ENCODE data around the gene UGT1A10.

Gene UGT1A10

DNA sequence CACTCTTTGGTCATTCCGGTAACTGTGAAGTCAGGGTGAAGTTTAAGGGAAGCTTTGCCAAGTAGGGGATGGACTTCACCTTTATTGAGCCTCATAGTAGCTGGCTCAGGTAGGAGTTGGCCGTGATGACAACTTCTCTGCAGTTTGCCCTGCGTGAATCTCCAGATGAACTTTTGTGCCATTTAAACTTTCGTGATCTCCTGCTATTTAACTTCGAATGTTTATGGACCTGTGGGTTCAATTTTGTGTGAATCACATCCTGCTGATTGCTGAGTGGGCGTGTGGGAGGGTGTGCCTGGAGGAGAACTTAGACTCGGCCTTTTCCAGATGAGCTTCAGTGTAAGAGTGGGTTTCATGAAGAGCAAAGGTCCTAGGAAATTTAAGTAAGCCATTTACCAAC is 128.0 kb downstream of the UGT1A10 start:
- H3K4me3 ChIP-seq (ENCODE audit: low read length, poor library complexity, severe bottlenecking) = no peak overlapping the region
- H3K36me3 ChIP-seq (ENCODE audit: insufficient read depth, low read length) = no peaks in the 10 kb centered on the region
- H3F3A ChIP-seq (ENCODE audit: low read depth) = no peaks in the 10 kb centered on the region
- no peaks in the 10 kb centered on the region for H3K4me1 ChIP-seq (ENCODE audit: insufficient read depth, low read length, poor library complexity, severe bottlenecking)
- H3K27me3 ChIP-seq (ENCODE audit: insufficient read depth, low read length, poor library complexity, severe bottlenecking) = no peaks in the 10 kb centered on the region
- no peaks in the 10 kb centered on the region for H4K20me1 ChIP-seq (ENCODE audit: insufficient read depth, low read length, poor library complexity, severe bottlenecking)
- H3K9me3 ChIP-seq (ENCODE audit: insufficient read depth, low read depth, low read length) = no peaks in the 10 kb centered on the region
- H3K4me2 ChIP-seq (ENCODE audit: low read depth, low read length, poor library complexity, severe bottlenecking) = no peak overlapping the region
- no peaks in the 10 kb centered on the region for H3K9me2 ChIP-seq (replicated peaks; ENCODE audit: low read depth, low read length)
- H3K9ac ChIP-seq (ENCODE audit: low read depth, low read length, poor library complexity, severe bottlenecking) = no peak overlapping the region
- H2AFZ ChIP-seq (ENCODE audit: low read length) = no peak overlapping the region
- H3K79me2 ChIP-seq (ENCODE audit: insufficient read depth, low read length) = no peaks in the 10 kb centered on the region
- no peak for TF ChIP-seq EZH2phosphoT487 (IDR thresholded peaks at IDR 0.05; ENCODE audit: borderline replicate concordance)
- TF ChIP-seq, protein P1, sequence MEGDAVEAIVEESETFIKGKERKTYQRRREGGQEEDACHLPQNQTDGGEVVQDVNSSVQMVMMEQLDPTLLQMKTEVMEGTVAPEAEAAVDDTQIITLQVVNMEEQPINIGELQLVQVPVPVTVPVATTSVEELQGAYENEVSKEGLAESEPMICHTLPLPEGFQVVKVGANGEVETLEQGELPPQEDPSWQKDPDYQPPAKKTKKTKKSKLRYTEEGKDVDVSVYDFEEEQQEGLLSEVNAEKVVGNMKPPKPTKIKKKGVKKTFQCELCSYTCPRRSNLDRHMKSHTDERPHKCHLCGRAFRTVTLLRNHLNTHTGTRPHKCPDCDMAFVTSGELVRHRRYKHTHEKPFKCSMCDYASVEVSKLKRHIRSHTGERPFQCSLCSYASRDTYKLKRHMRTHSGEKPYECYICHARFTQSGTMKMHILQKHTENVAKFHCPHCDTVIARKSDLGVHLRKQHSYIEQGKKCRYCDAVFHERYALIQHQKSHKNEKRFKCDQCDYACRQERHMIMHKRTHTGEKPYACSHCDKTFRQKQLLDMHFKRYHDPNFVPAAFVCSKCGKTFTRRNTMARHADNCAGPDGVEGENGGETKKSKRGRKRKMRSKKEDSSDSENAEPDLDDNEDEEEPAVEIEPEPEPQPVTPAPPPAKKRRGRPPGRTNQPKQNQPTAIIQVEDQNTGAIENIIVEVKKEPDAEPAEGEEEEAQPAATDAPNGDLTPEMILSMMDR (conservative IDR thresholded peaks at IDR 0.05; ENCODE audit: low read length) = no peak

DNA sequence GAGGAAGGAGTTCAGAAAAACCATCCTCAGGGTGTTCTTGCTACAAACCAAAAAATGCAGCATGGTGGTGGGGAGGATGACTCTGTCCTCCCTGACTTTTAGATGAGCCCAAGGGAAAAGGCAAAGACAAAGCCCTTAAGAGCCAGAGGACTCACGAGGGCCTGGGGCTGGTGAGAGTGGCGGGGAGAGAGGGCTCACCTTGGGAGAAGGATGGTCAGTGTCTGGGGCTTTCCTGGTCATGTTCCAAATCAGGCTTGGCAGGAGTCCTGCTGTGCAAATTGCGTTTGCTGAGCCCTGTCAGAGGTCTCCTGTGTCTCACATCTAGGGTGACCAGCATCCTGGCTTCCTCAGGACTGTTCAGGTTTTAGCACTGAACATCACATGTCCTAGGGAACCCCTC is 128.5 kb downstream of the UGT1A10 start:
- no peaks in the 10 kb centered on the region for H3K4me1 ChIP-seq (ENCODE audit: insufficient read depth, low read length, poor library complexity, severe bottlenecking)
- no peaks in the 10 kb centered on the region for H3K9me3 ChIP-seq (ENCODE audit: insufficient read depth, low read depth, low read length)
- no peaks in the 10 kb centered on the region for H3K27me3 ChIP-seq (ENCODE audit: insufficient read depth, low read length, poor library complexity, severe bottlenecking)
- TF ChIP-seq EZH2phosphoT487 (IDR thresholded peaks at IDR 0.05; ENCODE audit: borderline replicate concordance) = no peak
- TF ChIP-seq, protein P1 (conservative IDR thresholded peaks at IDR 0.05; ENCODE audit: low read length) = no peak
- H3K36me3 ChIP-seq (ENCODE audit: insufficient read depth, low read length) = no peaks in the 10 kb centered on the region
- H4K20me1 ChIP-seq (ENCODE audit: insufficient read depth, low read length, poor library complexity, severe bottlenecking) = no peaks in the 10 kb centered on the region
- no peak overlapping the region for H3K4me2 ChIP-seq (ENCODE audit: low read depth, low read length, poor library complexity, severe bottlenecking)
- no peak overlapping the region for H3K4me3 ChIP-seq (ENCODE audit: low read length, poor library complexity, severe bottlenecking)
- H3K79me2 ChIP-seq (ENCODE audit: insufficient read depth, low read length) = no peaks in the 10 kb centered on the region
- no peak overlapping the region for H3K9ac ChIP-seq (ENCODE audit: low read depth, low read length, poor library complexity, severe bottlenecking)
- no peak overlapping the region for H2AFZ ChIP-seq (ENCODE audit: low read length)
- no peaks in the 10 kb centered on the region for H3K9me2 ChIP-seq (replicated peaks; ENCODE audit: low read depth, low read length)
- no peaks in the 10 kb centered on the region for H3F3A ChIP-seq (ENCODE audit: low read depth)

DNA sequence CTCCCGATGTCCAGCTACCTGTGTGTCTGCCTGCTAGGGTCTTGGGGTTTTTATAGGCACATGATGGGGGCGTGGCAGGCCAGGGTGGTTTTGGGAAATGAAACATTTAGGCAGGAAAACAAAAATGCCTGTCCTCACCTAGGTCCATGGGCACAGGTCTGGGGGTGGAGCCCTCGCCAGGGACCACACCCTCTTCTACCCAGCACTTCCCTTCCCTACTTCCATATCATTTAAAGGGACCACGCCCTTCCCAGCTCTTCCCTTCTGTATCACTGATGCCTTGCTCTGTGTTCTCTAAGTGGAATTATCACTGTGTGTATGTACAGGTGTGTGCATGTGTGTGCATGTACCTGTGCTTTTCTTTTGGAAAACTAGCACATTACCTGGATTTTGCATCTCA is 130.2 kb downstream of the UGT1A10 start:
- Histone ChIP-seq H2AFZ (ENCODE audit: low read length) (no peak overlapping the region), H4K20me1 (ENCODE audit: insufficient read depth, low read length, poor library complexity, severe bottlenecking) (no peaks in the 10 kb centered on the region), H3K9ac (ENCODE audit: low read depth, low read length, poor library complexity, severe bottlenecking) (no peak overlapping the region), H3F3A (ENCODE audit: low read depth) (no peaks in the 10 kb centered on the region), H3K27me3 (ENCODE audit: insufficient read depth, low read length, poor library complexity, severe bottlenecking) (no peaks in the 10 kb centered on the region), H3K4me3 (ENCODE audit: low read length, poor library complexity, severe bottlenecking) (no peak overlapping the region), H3K4me1 (ENCODE audit: insufficient read depth, low read length, poor library complexity, severe bottlenecking) (no peaks in the 10 kb centered on the region), H3K4me2 (ENCODE audit: low read depth, low read length, poor library complexity, severe bottlenecking) (no peak overlapping the region), H3K79me2 (ENCODE audit: insufficient read depth, low read length) (no peaks in the 10 kb centered on the region), H3K36me3 (ENCODE audit: insufficient read depth, low read length) (no peaks in the 10 kb centered on the region), H3K9me2 (replicated peaks; ENCODE audit: low read depth, low read length) (no peaks in the 10 kb centered on the region), H3K9me3 (ENCODE audit: insufficient read depth, low read depth, low read length) (no peaks in the 10 kb centered on the region)
- TF ChIP-seq EZH2phosphoT487 (IDR thresholded peaks at IDR 0.05; ENCODE audit: borderline replicate concordance) = no peak
- TF ChIP-seq, protein P1 (conservative IDR thresholded peaks at IDR 0.05; ENCODE audit: low read length) = no peak

Measured in Loucy (cell line).